ENCODE measurements around the gene ANXA11. TPM values are rescaled to one million over a fixed set of nuclear protein-coding genes. Genes with fewer than 3 reads are reported as not detected.

Gene ANXA11
- total and polyA plus RNA-seq, 2 experiments from 2014 or later, result 42.3 to 70.0 TPM

DNA sequence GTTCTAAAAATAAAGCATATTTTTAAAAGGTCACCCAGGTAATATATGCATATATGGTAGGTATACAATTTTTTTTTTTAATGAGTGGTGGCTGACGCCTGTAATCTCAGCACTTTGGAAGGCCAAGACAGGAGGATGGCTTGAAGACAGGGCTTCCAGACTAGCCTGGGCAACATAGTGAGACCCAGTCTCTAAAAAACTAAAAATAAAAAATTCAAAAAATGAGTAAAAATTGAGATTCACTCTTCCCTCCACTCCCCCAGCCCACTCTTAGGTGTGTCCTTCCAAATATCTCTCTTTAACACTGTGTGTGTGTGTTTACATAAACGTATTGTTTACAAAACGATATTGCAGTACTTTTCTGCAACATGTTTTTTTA, 929 bp upstream of the ANXA11 start (continued):
- TF ChIP-seq, protein P1, sequence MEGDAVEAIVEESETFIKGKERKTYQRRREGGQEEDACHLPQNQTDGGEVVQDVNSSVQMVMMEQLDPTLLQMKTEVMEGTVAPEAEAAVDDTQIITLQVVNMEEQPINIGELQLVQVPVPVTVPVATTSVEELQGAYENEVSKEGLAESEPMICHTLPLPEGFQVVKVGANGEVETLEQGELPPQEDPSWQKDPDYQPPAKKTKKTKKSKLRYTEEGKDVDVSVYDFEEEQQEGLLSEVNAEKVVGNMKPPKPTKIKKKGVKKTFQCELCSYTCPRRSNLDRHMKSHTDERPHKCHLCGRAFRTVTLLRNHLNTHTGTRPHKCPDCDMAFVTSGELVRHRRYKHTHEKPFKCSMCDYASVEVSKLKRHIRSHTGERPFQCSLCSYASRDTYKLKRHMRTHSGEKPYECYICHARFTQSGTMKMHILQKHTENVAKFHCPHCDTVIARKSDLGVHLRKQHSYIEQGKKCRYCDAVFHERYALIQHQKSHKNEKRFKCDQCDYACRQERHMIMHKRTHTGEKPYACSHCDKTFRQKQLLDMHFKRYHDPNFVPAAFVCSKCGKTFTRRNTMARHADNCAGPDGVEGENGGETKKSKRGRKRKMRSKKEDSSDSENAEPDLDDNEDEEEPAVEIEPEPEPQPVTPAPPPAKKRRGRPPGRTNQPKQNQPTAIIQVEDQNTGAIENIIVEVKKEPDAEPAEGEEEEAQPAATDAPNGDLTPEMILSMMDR (conservative IDR thresholded peaks at IDR 0.05; ENCODE audit: low read depth in 2 of 2), result no peak

DNA sequence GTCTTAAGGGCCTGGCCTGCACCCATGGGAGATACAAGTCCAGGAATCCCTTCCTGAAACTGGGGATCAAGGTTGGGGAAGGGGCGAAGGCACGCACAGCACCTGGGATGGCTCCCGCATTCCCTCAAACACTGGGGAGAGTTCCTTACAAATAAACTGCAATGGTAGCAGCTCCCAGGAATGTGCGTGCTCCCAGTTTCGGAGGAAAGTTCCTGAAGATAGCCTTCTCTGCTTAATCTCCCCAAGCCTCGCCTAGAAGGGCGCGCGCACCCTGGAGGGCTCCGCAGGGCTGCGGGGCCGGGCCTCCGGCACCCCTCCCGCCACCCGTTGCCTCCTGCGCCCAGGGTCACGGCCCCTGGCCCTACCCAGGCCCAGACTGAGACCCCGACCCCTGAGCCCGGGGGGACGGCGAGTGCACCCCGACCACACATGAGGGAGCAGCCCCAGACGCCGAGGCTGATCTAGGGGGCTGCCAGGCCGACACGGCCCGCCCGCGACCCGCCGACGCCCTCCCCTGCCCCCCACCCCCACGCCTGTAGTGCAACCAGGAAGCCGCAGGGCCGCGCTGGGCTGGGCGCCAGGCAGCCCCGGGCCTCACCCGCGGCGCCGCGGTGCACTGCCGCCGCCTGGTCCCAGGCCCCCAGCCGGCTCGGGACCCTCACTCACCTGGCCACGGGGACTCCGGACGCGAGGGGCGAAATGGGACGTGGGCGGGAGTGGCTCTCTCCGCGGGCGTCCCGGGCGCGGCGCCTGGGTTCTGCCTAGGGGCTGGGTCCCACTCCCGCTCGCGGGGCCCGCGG, 460 bp downstream of the ANXA11 start:
- ATAC-seq (peak; percentile 29), DNase-seq (ENCODE audit: low spot score) (peak; percentile 60)
- Mint-ChIP-seq H3K36me3 (ENCODE audit: low read depth) (no peaks in the 10 kb centered on the region; the same call in 2 of the 3 replicates), H3K4me3 (peak overlapping the region; percentile 77), H3K9me3 (no peaks in the 10 kb centered on the region), H3K27ac (no peak overlapping the region; the same call in 1 of the 2 replicates), H3K4me1 (peaks cover 54% of the 10 kb centered on the region), H3K27me3 (ENCODE audit: insufficient read depth, low read depth, poor library complexity) (peaks cover 19% of the 10 kb centered on the region)
- peaks cover 42% of the 10 kb centered on the region for H3K79me2 ChIP-seq (replicated peaks; ENCODE audit: insufficient read depth)
- H3K27ac ChIP-seq (ENCODE audit: low read depth), result peak overlapping the region; percentile 81; the same call in 1 of the 2 replicates
- H4K20me1 ChIP-seq (replicated peaks; ENCODE audit: insufficient read depth), result peaks cover 18% of the 10 kb centered on the region
- H3K4me1 ChIP-seq (ENCODE audit: insufficient read depth), result peaks cover 42% of the 10 kb centered on the region
- peaks cover 31% of the 10 kb centered on the region for H3K27me3 ChIP-seq (ENCODE audit: insufficient read depth)
- H3K9me2 ChIP-seq (ENCODE audit: insufficient read depth), result no peaks in the 10 kb centered on the region
- peak overlapping the region; percentile 73 for H3K4me3 ChIP-seq
- H3K36me3 ChIP-seq (ENCODE audit: insufficient read depth), result no peaks in the 10 kb centered on the region; the same call in 1 of the 2 replicates
- peaks cover 4% of the 10 kb centered on the region; the same call in 1 of the 2 replicates for H3F3A ChIP-seq (replicated peaks; ENCODE audit: low read depth)
- H3K4me2 ChIP-seq, result peak overlapping the region; percentile 88
- peak overlapping the region; percentile 70; the same call in 1 of the 2 replicates for H2AFZ ChIP-seq
- no peak for TF ChIP-seq EZH2phosphoT487 (IDR thresholded peaks at IDR 0.05; ENCODE audit: unreplicated experiment)
- TF ChIP-seq NANOG (IDR thresholded peaks at IDR 0.05; ENCODE audit: borderline replicate concordance), result no peak
- TF ChIP-seq, protein P2, sequence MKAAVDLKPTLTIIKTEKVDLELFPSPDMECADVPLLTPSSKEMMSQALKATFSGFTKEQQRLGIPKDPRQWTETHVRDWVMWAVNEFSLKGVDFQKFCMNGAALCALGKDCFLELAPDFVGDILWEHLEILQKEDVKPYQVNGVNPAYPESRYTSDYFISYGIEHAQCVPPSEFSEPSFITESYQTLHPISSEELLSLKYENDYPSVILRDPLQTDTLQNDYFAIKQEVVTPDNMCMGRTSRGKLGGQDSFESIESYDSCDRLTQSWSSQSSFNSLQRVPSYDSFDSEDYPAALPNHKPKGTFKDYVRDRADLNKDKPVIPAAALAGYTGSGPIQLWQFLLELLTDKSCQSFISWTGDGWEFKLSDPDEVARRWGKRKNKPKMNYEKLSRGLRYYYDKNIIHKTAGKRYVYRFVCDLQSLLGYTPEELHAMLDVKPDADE (IDR thresholded peaks at IDR 0.05), result no peak
- TF ChIP-seq POLR2AphosphoS5 (IDR thresholded peaks at IDR 0.05; ENCODE audit: low read depth), result no peak
- no peak for TF ChIP-seq CREB1 (CRISPR knock-in tag; IDR thresholded peaks at IDR 0.05; ENCODE audit: low read depth)
- TF ChIP-seq, protein P3, sequence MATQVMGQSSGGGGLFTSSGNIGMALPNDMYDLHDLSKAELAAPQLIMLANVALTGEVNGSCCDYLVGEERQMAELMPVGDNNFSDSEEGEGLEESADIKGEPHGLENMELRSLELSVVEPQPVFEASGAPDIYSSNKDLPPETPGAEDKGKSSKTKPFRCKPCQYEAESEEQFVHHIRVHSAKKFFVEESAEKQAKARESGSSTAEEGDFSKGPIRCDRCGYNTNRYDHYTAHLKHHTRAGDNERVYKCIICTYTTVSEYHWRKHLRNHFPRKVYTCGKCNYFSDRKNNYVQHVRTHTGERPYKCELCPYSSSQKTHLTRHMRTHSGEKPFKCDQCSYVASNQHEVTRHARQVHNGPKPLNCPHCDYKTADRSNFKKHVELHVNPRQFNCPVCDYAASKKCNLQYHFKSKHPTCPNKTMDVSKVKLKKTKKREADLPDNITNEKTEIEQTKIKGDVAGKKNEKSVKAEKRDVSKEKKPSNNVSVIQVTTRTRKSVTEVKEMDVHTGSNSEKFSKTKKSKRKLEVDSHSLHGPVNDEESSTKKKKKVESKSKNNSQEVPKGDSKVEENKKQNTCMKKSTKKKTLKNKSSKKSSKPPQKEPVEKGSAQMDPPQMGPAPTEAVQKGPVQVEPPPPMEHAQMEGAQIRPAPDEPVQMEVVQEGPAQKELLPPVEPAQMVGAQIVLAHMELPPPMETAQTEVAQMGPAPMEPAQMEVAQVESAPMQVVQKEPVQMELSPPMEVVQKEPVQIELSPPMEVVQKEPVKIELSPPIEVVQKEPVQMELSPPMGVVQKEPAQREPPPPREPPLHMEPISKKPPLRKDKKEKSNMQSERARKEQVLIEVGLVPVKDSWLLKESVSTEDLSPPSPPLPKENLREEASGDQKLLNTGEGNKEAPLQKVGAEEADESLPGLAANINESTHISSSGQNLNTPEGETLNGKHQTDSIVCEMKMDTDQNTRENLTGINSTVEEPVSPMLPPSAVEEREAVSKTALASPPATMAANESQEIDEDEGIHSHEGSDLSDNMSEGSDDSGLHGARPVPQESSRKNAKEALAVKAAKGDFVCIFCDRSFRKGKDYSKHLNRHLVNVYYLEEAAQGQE (IDR thresholded peaks at IDR 0.05; ENCODE audit: unreplicated experiment), result no peak
- TF ChIP-seq, protein P4, sequence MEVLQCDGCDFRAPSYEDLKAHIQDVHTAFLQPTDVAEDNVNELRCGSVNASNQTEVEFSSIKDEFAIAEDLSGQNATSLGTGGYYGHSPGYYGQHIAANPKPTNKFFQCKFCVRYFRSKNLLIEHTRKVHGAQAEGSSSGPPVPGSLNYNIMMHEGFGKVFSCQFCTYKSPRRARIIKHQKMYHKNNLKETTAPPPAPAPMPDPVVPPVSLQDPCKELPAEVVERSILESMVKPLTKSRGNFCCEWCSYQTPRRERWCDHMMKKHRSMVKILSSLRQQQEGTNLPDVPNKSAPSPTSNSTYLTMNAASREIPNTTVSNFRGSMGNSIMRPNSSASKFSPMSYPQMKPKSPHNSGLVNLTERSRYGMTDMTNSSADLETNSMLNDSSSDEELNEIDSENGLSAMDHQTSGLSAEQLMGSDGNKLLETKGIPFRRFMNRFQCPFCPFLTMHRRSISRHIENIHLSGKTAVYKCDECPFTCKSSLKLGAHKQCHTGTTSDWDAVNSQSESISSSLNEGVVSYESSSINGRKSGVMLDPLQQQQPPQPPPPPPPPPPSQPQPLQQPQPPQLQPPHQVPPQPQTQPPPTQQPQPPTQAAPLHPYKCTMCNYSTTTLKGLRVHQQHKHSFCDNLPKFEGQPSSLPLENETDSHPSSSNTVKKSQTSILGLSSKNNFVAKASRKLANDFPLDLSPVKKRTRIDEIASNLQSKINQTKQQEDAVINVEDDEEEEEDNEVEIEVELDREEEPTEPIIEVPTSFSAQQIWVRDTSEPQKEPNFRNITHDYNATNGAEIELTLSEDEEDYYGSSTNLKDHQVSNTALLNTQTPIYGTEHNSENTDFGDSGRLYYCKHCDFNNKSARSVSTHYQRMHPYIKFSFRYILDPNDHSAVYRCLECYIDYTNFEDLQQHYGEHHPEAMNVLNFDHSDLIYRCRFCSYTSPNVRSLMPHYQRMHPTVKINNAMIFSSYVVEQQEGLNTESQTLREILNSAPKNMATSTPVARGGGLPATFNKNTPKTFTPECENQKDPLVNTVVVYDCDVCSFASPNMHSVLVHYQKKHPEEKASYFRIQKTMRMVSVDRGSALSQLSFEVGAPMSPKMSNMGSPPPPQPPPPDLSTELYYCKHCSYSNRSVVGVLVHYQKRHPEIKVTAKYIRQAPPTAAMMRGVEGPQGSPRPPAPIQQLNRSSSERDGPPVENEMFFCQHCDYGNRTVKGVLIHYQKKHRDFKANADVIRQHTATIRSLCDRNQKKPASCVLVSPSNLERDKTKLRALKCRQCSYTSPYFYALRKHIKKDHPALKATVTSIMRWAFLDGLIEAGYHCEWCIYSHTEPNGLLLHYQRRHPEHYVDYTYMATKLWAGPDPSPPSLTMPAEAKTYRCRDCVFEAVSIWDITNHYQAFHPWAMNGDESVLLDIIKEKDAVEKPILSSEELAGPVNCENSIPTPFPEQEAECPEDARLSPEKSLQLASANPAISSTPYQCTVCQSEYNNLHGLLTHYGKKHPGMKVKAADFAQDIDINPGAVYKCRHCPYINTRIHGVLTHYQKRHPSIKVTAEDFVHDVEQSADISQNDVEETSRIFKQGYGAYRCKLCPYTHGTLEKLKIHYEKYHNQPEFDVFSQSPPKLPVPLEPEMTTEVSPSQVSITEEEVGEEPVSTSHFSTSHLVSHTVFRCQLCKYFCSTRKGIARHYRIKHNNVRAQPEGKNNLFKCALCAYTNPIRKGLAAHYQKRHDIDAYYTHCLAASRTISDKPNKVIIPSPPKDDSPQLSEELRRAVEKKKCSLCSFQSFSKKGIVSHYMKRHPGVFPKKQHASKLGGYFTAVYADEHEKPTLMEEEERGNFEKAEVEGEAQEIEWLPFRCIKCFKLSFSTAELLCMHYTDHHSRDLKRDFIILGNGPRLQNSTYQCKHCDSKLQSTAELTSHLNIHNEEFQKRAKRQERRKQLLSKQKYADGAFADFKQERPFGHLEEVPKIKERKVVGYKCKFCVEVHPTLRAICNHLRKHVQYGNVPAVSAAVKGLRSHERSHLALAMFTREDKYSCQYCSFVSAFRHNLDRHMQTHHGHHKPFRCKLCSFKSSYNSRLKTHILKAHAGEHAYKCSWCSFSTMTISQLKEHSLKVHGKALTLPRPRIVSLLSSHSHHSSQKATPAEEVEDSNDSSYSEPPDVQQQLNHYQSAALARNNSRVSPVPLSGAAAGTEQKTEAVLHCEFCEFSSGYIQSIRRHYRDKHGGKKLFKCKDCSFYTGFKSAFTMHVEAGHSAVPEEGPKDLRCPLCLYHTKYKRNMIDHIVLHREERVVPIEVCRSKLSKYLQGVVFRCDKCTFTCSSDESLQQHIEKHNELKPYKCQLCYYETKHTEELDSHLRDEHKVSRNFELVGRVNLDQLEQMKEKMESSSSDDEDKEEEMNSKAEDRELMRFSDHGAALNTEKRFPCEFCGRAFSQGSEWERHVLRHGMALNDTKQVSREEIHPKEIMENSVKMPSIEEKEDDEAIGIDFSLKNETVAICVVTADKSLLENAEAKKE (CRISPR knock-in tag; IDR thresholded peaks at IDR 0.05), result no peak
- no peak for TF ChIP-seq ZNF114 (CRISPR knock-in tag; IDR thresholded peaks at IDR 0.05)
- TF ChIP-seq STAT1 (IDR thresholded peaks at IDR 0.05; ENCODE audit: unreplicated experiment), result no peak
- TF ChIP-seq EZH2 (IDR thresholded peaks at IDR 0.05; ENCODE audit: low read depth, unreplicated experiment), result no peak

Measured in GM23338 (cell line).